Liver (tissue), 9 donors: ENCODE results near the gene EGLN1. TPM values are rescaled to one million over a fixed set of nuclear protein-coding genes. Genes with fewer than 3 reads are reported as not detected.

Experiments
- DNase-seq: peaks from one replicate; pipeline ENCODE4 v3.0.0-alpha.2; 2017; ENCODE audit warnings: low spot score
- H3K27ac ChIP-seq, 2 donors: one replicate each; pipeline ENCODE4 v1.7.0; 2013; ENCODE audit warnings: inconsistent platforms in 2 of 2, low read length in 2 of 2, control low read depth in 1 of 2, low read depth in 1 of 2, mild to moderate bottlenecking in 1 of 2
- H3K27me3 ChIP-seq, 4 donors: one replicate each; pipeline versions ENCODE4 v1.6.1 to v1.7.0; 2013; ENCODE audit warnings: low read length in 3 of 4, inconsistent platforms in 1 of 4, mild to moderate bottlenecking in 1 of 4, moderate library complexity in 1 of 4; ENCODE audit not compliant: control insufficient read depth in 4 of 4, insufficient read depth in 4 of 4
- H3K36me3 ChIP-seq, 4 donors: one replicate each; pipeline versions ENCODE4 v1.6.1 to v1.7.0; 2013; ENCODE audit warnings: low read length in 3 of 4, mild to moderate bottlenecking in 3 of 4, low read depth in 1 of 4, moderate library complexity in 1 of 4; ENCODE audit not compliant: control insufficient read depth in 4 of 4, insufficient read depth in 3 of 4
- H3K4me1 ChIP-seq, 4 donors: one replicate each; pipeline versions ENCODE4 v1.6.1 to v1.7.0; 2013; ENCODE audit warnings: low read length in 3 of 4, mild to moderate bottlenecking in 3 of 4, moderate library complexity in 1 of 4; ENCODE audit not compliant: control insufficient read depth in 4 of 4, insufficient read depth in 4 of 4
- H3K4me3 ChIP-seq, 3 donors: one replicate each; pipeline versions ENCODE4 v1.6.1 to v1.7.0; 2013; ENCODE audit warnings: low read length in 3 of 3, control low read depth in 1 of 3, low read depth in 1 of 3, mild to moderate bottlenecking in 1 of 3
- H3K9ac ChIP-seq, 2 donors: one replicate each; pipeline ENCODE4 v1.7.0; 2013; ENCODE audit warnings: low read length in 2 of 2, mild to moderate bottlenecking in 2 of 2, moderate library complexity in 2 of 2, control low read depth in 1 of 2, low read depth in 1 of 2
- H3K9me3 ChIP-seq, 4 donors: one replicate each; pipeline versions ENCODE4 v1.6.1 to v1.7.0; 2013; ENCODE audit warnings: low read length in 3 of 4; ENCODE audit not compliant: control insufficient read depth in 4 of 4
- EGR1 ChIP-seq, 2 donors: IDR thresholded peaks; 2 replicates each; pipeline ENCODE4 v1.6.1; 2016 to 2018; ENCODE audit warnings: antibody characterized with exemption in 2 of 2, low read depth in 2 of 2
- FOXA1 ChIP-seq: IDR thresholded peaks from 2 replicates; pipeline ENCODE4 v1.6.1; 2016; ENCODE audit warnings: antibody characterized with exemption
- FOXA2 ChIP-seq: IDR thresholded peaks from 2 replicates; pipeline ENCODE4 v1.6.1; 2016; ENCODE audit warnings: antibody characterized with exemption
- GABPA ChIP-seq, 2 donors: IDR thresholded peaks in 1 of 2; conservative IDR thresholded peaks in 1 of 2; 2 replicates each; pipeline ENCODE4 v1.6.1; 2016; ENCODE audit warnings: antibody characterized with exemption in 2 of 2, mild to moderate bottlenecking in 1 of 2, moderate library complexity in 1 of 2
- HNF4A ChIP-seq, 2 donors: conservative IDR thresholded peaks; 2 replicates each; pipeline ENCODE4 v1.6.1; 2016; ENCODE audit warnings: antibody characterized with exemption in 2 of 2, mild to moderate bottlenecking in 2 of 2
- HNF4G ChIP-seq: IDR thresholded peaks from 2 replicates; pipeline ENCODE4 v1.6.1; 2016; ENCODE audit warnings: antibody characterized with exemption
- JUND ChIP-seq, 2 donors: IDR thresholded peaks; 2 replicates each; pipeline ENCODE4 v1.6.1; 2016; ENCODE audit warnings: antibody characterized with exemption in 2 of 2
- NR2F2 ChIP-seq: IDR thresholded peaks from 2 replicates; pipeline ENCODE4 v1.6.1; 2016; ENCODE audit warnings: antibody characterized with exemption
- RAD21 ChIP-seq, 2 donors: IDR thresholded peaks; 2 replicates each; pipeline ENCODE4 v1.6.1; 2016; ENCODE audit warnings: antibody characterized with exemption in 2 of 2, mild to moderate bottlenecking in 2 of 2
- REST ChIP-seq: IDR thresholded peaks from 2 replicates; pipeline ENCODE4 v1.6.1; 2016; ENCODE audit warnings: antibody characterized with exemption, mild to moderate bottlenecking
- RXRA ChIP-seq, 2 donors: IDR thresholded peaks; 2 replicates each; pipeline ENCODE4 v1.6.1; 2017 to 2018; ENCODE audit warnings: antibody characterized with exemption in 2 of 2, mild to moderate bottlenecking in 1 of 2
- SP1 ChIP-seq: IDR thresholded peaks from 2 replicates; pipeline ENCODE4 v1.6.1; 2018; ENCODE audit warnings: antibody characterized with exemption, mild to moderate bottlenecking
- TAF1 ChIP-seq: conservative IDR thresholded peaks from 2 replicates; pipeline ENCODE4 v1.6.1; 2016; ENCODE audit warnings: antibody characterized with exemption, mild to moderate bottlenecking
- YY1 ChIP-seq: IDR thresholded peaks from 2 replicates; pipeline ENCODE4 v1.6.1; 2016; ENCODE audit warnings: antibody characterized with exemption, mild to moderate bottlenecking
- WGBS: extraction: QIAGEN DNeasy Blood & Tissue Kit; methylation state at CpG from one replicate; pipeline ENCODE4 v1.1.7; 2013; 5-methylcytosine and 5-hydroxymethylcytosine counted together
- polyA plus RNA-seq, 2 donors: library from polyadenylated mRNA; stranded (reverse) in 1 of 2; unstranded in 1 of 2; fragments of 200-250 nt in 1 of 2; fragments of >200 nt in 1 of 2; fragmentation: Nextera tagmentation in 1 of 2; extraction: Ambion mirVana in 1 of 2; gene quantifications; one replicate each; pipeline versions ENCODE4 v1.2.1 to v1.2.3, GENCODE V29; 2013 to 2015
- total RNA-seq, 2 donors: library from RNA; depleted of rRNA; stranded (reverse); fragments of >200 nt; gene quantifications; one replicate each; pipeline ENCODE4 v1.2.3, GENCODE V29; 2014
- TF ChIP-seq, protein P1 (sequence below): IDR thresholded peaks from 2 replicates; pipeline ENCODE4 v1.6.1; 2016; ENCODE audit warnings: antibody characterized with exemption
- TF ChIP-seq, protein P2 (sequence below): fragments of 150-350 bp; IDR thresholded peaks from 2 replicates; pipeline ENCODE4 v1.5.1; 2017; ENCODE audit warnings: improper control_type of control experiment, low read depth, low read length; ENCODE audit not compliant: missing input control
- TF ChIP-seq, protein P3 (sequence below): IDR thresholded peaks from 2 replicates; pipeline ENCODE4 v1.6.1; 2016; ENCODE audit warnings: antibody characterized with exemption
- TF ChIP-seq, protein P4 (sequence below): IDR thresholded peaks from 2 replicates; pipeline ENCODE4 v1.6.1; 2016; ENCODE audit warnings: antibody characterized with exemption
- donor health status: healthy.
- donor health status: healthy.
- donor health status: healthy.
- donor health status: healthy.
- donor health status: healthy.

EGLN1 gene
- total and polyA plus RNA-seq, 4 donors, result 7.2 to 44.8 (median 22.2) TPM

GRCh38 chr1:231418741-231419107, 3.4 kb downstream of the EGLN1 start (continued):
- TF ChIP-seq, protein P1, sequence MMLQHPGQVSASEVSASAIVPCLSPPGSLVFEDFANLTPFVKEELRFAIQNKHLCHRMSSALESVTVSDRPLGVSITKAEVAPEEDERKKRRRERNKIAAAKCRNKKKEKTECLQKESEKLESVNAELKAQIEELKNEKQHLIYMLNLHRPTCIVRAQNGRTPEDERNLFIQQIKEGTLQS, result no peak
- no peak for TF ChIP-seq JUND (IDR thresholded peaks at IDR 0.05)
- no peak for TF ChIP-seq HNF4G
- TF ChIP-seq, protein P2, sequence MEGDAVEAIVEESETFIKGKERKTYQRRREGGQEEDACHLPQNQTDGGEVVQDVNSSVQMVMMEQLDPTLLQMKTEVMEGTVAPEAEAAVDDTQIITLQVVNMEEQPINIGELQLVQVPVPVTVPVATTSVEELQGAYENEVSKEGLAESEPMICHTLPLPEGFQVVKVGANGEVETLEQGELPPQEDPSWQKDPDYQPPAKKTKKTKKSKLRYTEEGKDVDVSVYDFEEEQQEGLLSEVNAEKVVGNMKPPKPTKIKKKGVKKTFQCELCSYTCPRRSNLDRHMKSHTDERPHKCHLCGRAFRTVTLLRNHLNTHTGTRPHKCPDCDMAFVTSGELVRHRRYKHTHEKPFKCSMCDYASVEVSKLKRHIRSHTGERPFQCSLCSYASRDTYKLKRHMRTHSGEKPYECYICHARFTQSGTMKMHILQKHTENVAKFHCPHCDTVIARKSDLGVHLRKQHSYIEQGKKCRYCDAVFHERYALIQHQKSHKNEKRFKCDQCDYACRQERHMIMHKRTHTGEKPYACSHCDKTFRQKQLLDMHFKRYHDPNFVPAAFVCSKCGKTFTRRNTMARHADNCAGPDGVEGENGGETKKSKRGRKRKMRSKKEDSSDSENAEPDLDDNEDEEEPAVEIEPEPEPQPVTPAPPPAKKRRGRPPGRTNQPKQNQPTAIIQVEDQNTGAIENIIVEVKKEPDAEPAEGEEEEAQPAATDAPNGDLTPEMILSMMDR, result no peak
- no peak for TF ChIP-seq FOXA1

GRCh38 chr1:231418101-231418740, 3.9 kb downstream of the EGLN1 start:
- Histone ChIP-seq H3K4me3 (peak overlapping the region; percentile 29 to 90 (median 84)), H3K27ac (no peak overlapping the region), H3K27me3 (no peaks in the 10 kb centered on the region), H3K36me3 (no peaks in the 10 kb centered on the region), H3K9ac (no peak overlapping the region), H3K9me3 (no peaks in the 10 kb centered on the region), H3K4me1 (peaks cover 7 to 45% (median 26%) of the 10 kb centered on the region in 4 donors)
- DNase-seq, result no peak
- TF ChIP-seq EGR1 (IDR thresholded peaks at IDR 0.05; ENCODE audit: low read depth in 2 of 2) (no peak), HNF4A (conservative IDR thresholded peaks at IDR 0.05) (no peak), TAF1 (no peak), SP1 (no peak), RAD21 (IDR thresholded peaks at IDR 0.05) (no peak), HNF4G (no peak), REST (no peak), FOXA2 (no peak), RXRA (IDR thresholded peaks at IDR 0.05) (no peak), NR2F2 (no peak), YY1 (no peak), GABPA (IDR thresholded peaks at IDR 0.05 in 1 of 2, conservative IDR thresholded peaks at IDR 0.05 in 1 of 2) (no peak), FOXA1 (no peak), JUND (IDR thresholded peaks at IDR 0.05) (no peak)
- TF ChIP-seq, protein P3, sequence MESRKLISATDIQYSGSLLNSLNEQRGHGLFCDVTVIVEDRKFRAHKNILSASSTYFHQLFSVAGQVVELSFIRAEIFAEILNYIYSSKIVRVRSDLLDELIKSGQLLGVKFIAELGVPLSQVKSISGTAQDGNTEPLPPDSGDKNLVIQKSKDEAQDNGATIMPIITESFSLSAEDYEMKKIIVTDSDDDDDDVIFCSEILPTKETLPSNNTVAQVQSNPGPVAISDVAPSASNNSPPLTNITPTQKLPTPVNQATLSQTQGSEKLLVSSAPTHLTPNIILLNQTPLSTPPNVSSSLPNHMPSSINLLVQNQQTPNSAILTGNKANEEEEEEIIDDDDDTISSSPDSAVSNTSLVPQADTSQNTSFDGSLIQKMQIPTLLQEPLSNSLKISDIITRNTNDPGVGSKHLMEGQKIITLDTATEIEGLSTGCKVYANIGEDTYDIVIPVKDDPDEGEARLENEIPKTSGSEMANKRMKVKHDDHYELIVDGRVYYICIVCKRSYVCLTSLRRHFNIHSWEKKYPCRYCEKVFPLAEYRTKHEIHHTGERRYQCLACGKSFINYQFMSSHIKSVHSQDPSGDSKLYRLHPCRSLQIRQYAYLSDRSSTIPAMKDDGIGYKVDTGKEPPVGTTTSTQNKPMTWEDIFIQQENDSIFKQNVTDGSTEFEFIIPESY, result no peak
- TF ChIP-seq, protein P4, sequence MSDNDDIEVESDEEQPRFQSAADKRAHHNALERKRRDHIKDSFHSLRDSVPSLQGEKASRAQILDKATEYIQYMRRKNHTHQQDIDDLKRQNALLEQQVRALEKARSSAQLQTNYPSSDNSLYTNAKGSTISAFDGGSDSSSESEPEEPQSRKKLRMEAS, result no peak
- TF ChIP-seq, protein P1, result no peak
- TF ChIP-seq, protein P2, result no peak
- WGBS, result 81% methylated on average over 4 of the region's 4 CpGs
